Stimulated activated naive CD4-positive, alpha-beta T cell (primary cell): Measurements from ENCODE around the gene TGFB2.
"Not testable (repeated sequence)": the region's sequence is repeated elsewhere in the genome, so short reads cannot be mapped to it uniquely, and the experiment has no call there.

ENCODE experiments used
- DNase-seq, 6 experiments: peaks; one replicate each; lab custom pipeline; 2025; lab: John Stamatoyannopoulos, UW

TGFB2 gene

GRCh38 chr1:218344814-218345672 lies at the start of gene TGFB2:
Gene TGFB2 (plus strand): TSS chr1:218345336. CDS start chr1:218346702, 1,366 bp downstream.
- peak in 3 of 6 experiments; percentile 3 to 6 (median 4) for DNase-seq

GRCh38 chr1:218296162-218296561 lies 49.0 kb upstream of the TGFB2 start:
- DNase-seq: no peak

- DNase-seq: no peak
Measured at GRCh38 chr1:218297461-218297860, 47.7 kb upstream of the TGFB2 start.

- no peak for DNase-seq
Measured at GRCh38 chr1:218297867-218298266, 47.3 kb upstream of the TGFB2 start.

GRCh38 chr1:218298398-218298797 lies 46.7 kb upstream of the TGFB2 start:
- DNase-seq: no peak

GRCh38 chr1:218299416-218299815 lies 45.7 kb upstream of the TGFB2 start:
- no peak for DNase-seq

- DNase-seq: no peak
Measured at GRCh38 chr1:218301217-218301616, 43.9 kb upstream of the TGFB2 start.

GRCh38 chr1:218302155-218302554 lies 43.0 kb upstream of the TGFB2 start:
- no peak for DNase-seq

- no peak for DNase-seq
Measured at GRCh38 chr1:218303176-218303879, 41.8 kb upstream of the TGFB2 start.

- DNase-seq: no peak
Measured at GRCh38 chr1:218304281-218305039, 40.7 kb upstream of the TGFB2 start.

- no peak for DNase-seq
Measured at GRCh38 chr1:218305472-218306064, 39.6 kb upstream of the TGFB2 start.

GRCh38 chr1:218312509-218312908 lies 32.6 kb upstream of the TGFB2 start:
- no peak for DNase-seq

GRCh38 chr1:218314316-218314715 lies 30.8 kb upstream of the TGFB2 start:
- no peak for DNase-seq

GRCh38 chr1:218315638-218316037 lies 29.5 kb upstream of the TGFB2 start:
- DNase-seq: no peak

GRCh38 chr1:218317061-218317460 lies 28.1 kb upstream of the TGFB2 start:
- DNase-seq: no peak

GRCh38 chr1:218320182-218320581 lies 25.0 kb upstream of the TGFB2 start:
- DNase-seq: not testable (repeated sequence)

GRCh38 chr1:218322762-218323161 lies 22.4 kb upstream of the TGFB2 start:
- no peak for DNase-seq

- DNase-seq: no peak
Measured at GRCh38 chr1:218323568-218324225, 21.4 kb upstream of the TGFB2 start.

- no peak for DNase-seq
Measured at GRCh38 chr1:218324226-218324580, 20.9 kb upstream of the TGFB2 start.

GRCh38 chr1:218328769-218329168 lies 16.4 kb upstream of the TGFB2 start:
- DNase-seq: no peak

GRCh38 chr1:218330043-218330623 lies 15.0 kb upstream of the TGFB2 start:
- DNase-seq: peak in 2 of 6 experiments; percentile 21 to 22
